K562 (cell line): ENCODE data around the gene PDZRN3.

ENCODE experiments used
- JUN ChIP-seq, 2 experiments: sonication (generic) in 1 of 2; formaldehyde crosslinking in 1 of 2; IDR thresholded peaks; 2 replicates each; pipeline versions ENCODE4 v1.6.1 to v1.8.0; 2012 to 2022; ENCODE audit warnings: borderline replicate concordance in 2 of 2, mild to moderate bottlenecking in 2 of 2, improper control_type of control experiment in 1 of 2, low read depth in 1 of 2, low read length in 1 of 2, missing genetic modification reagents in 1 of 2
- POLR2AphosphoS5 ChIP-seq: IDR thresholded peaks from 2 replicates; pipeline ENCODE4 v1.6.1; 2011; ENCODE audit warnings: mild to moderate bottlenecking, low read depth, low read length, moderate library complexity; ENCODE audit not compliant: control insufficient read depth, insufficient read depth
- RCOR1 ChIP-seq, 2 experiments: IDR thresholded peaks; 2 replicates each; pipeline ENCODE4 v1.6.1; 2012; ENCODE audit warnings: low read depth in 2 of 2, low read length in 2 of 2, borderline replicate concordance in 1 of 2, improper control_type of control experiment in 1 of 2
- SREBF2 ChIP-seq: sonication (generic); formaldehyde crosslinking; IDR thresholded peaks from 2 replicates; pipeline ENCODE4 v1.4.0; 2020; ENCODE audit warnings: mild to moderate bottlenecking, missing genetic modification reagents
- ZBTB11 ChIP-seq, 3 experiments: fragments of 200-800 bp in 1 of 3; fragments of 250-450 bp in 1 of 3; fragments of 450-650 bp in 1 of 3; sonication (Bioruptor Pico) in 1 of 3; sonication (Bioruptor generic) in 1 of 3; formaldehyde crosslinking in 1 of 3; IDR thresholded peaks; 2 replicates each; pipeline versions ENCODE4 v1.6.1 to v1.8.0; 2016 to 2022; ENCODE audit warnings: mild to moderate bottlenecking in 2 of 3, missing genetic modification characterization in 2 of 3, missing compliant biosample characterization in 1 of 3, moderate library complexity in 1 of 3
- ZFP1 ChIP-seq: fragments of 450-650 bp; formaldehyde crosslinking; IDR thresholded peaks from 2 replicates; pipeline ENCODE4 v1.4.0; 2020; ENCODE audit warnings: mild to moderate bottlenecking, mixed read lengths
- ZFP30 ChIP-seq: fragments of 250-450 bp; sonication (Bioruptor Pico); IDR thresholded peaks from 2 replicates; pipeline ENCODE4 v1.8.0; 2022; ENCODE audit warnings: moderate library complexity, mild to moderate bottlenecking, inconsistent platforms, borderline replicate concordance
- ZNF274 ChIP-seq: IDR thresholded peaks from 2 replicates; pipeline ENCODE4 v1.6.1; 2011; ENCODE audit warnings: low read depth, mild to moderate bottlenecking, low read length, moderate library complexity, borderline replicate concordance
- ZNF3 ChIP-seq: fragments of 250-450 bp; sonication (Bioruptor Pico); IDR thresholded peaks from 2 replicates; pipeline ENCODE4 v1.5.0; 2021; ENCODE audit warnings: mild to moderate bottlenecking, moderate library complexity
- ZNF584 ChIP-seq: fragments of 200-800 bp; sonication (Bioruptor generic); IDR thresholded peaks from 2 replicates; pipeline ENCODE4 v1.6.1; 2016; ENCODE audit warnings: low read depth, mild to moderate bottlenecking, missing genetic modification characterization, missing compliant biosample characterization
- TF ChIP-seq, protein P1 (sequence below), 3 experiments: IDR thresholded peaks in 2 of 3; conservative IDR thresholded peaks in 1 of 3; 2 replicates each; pipeline ENCODE4 v1.5.1; 2011 to 2012; ENCODE audit warnings: low read length in 3 of 3, mild to moderate bottlenecking in 3 of 3, control low read depth in 2 of 3, improper control_type of control experiment in 1 of 3, inconsistent platforms in 1 of 3, low read depth in 1 of 3, mixed read lengths in 1 of 3, moderate library complexity in 1 of 3; ENCODE audit not compliant: insufficient read depth in 2 of 3

- no peak for TF ChIP-seq JUN (IDR thresholded peaks at IDR 0.05; ENCODE audit: borderline replicate concordance, low read depth, low read length)
- no peak for TF ChIP-seq JUN (CRISPR knock-in tag; IDR thresholded peaks at IDR 0.05; ENCODE audit: borderline replicate concordance)
- TF ChIP-seq ZBTB11 (CRISPR knock-in tag; IDR thresholded peaks at IDR 0.05) = no peak
- no peak for TF ChIP-seq ZNF274
- TF ChIP-seq, protein P1, sequence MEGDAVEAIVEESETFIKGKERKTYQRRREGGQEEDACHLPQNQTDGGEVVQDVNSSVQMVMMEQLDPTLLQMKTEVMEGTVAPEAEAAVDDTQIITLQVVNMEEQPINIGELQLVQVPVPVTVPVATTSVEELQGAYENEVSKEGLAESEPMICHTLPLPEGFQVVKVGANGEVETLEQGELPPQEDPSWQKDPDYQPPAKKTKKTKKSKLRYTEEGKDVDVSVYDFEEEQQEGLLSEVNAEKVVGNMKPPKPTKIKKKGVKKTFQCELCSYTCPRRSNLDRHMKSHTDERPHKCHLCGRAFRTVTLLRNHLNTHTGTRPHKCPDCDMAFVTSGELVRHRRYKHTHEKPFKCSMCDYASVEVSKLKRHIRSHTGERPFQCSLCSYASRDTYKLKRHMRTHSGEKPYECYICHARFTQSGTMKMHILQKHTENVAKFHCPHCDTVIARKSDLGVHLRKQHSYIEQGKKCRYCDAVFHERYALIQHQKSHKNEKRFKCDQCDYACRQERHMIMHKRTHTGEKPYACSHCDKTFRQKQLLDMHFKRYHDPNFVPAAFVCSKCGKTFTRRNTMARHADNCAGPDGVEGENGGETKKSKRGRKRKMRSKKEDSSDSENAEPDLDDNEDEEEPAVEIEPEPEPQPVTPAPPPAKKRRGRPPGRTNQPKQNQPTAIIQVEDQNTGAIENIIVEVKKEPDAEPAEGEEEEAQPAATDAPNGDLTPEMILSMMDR (IDR thresholded peaks at IDR 0.05 in 2 of 3, conservative IDR thresholded peaks at IDR 0.05 in 1 of 3; ENCODE audit: insufficient read depth in 2 of 3, low read depth in 1 of 3, low read length in 3 of 3) = no peak
- TF ChIP-seq ZNF3 (CRISPR knock-in tag) = no peak
- no peak for TF ChIP-seq ZNF584 (CRISPR knock-in tag)
- no peak for TF ChIP-seq SREBF2
- no peak for TF ChIP-seq ZFP1
- TF ChIP-seq POLR2AphosphoS5 = no peak
- no peak for TF ChIP-seq ZFP30
- TF ChIP-seq RCOR1 (IDR thresholded peaks at IDR 0.05; ENCODE audit: borderline replicate concordance in 1 of 2, low read depth in 2 of 2, low read length in 2 of 2) = no peak
These were observed 114.4 kb downstream of the PDZRN3 start for GRCh38 chr3:73510334-73510733.
